ENCODE measurements around the gene POT1. TPM values are rescaled to one million over a fixed set of nuclear protein-coding genes. Genes with fewer than 3 reads are reported as not detected.

Gene POT1
- total and polyA plus RNA-seq, 2 experiments from 2014 or later: 12.0 to 40.4 TPM

- no peak for DNase-seq (ENCODE audit: low spot score)
- H3K4me3 Mint-ChIP-seq: no peak overlapping the region
- no peak overlapping the region for H2AFZ ChIP-seq
- H3K36me3 ChIP-seq (ENCODE audit: insufficient read depth): no peaks in the 10 kb centered on the region
- no peak; the same call in 2 of the 3 replicates for ATAC-seq
- H3K4me3 ChIP-seq: no peak overlapping the region
- no peak for TF ChIP-seq EZH2phosphoT487 (IDR thresholded peaks at IDR 0.05; ENCODE audit: unreplicated experiment)
- no peak for TF ChIP-seq EZH2 (IDR thresholded peaks at IDR 0.05; ENCODE audit: low read depth, unreplicated experiment)
- TF ChIP-seq ZNF331 (CRISPR knock-in tag; IDR thresholded peaks at IDR 0.05; ENCODE audit: low read depth): no peak
- no peak for TF ChIP-seq JUNB (IDR thresholded peaks at IDR 0.05; ENCODE audit: unreplicated experiment)
- no peak for TF ChIP-seq CTCF (conservative IDR thresholded peaks at IDR 0.05; ENCODE audit: low read depth in 2 of 2)
- no peak for TF ChIP-seq ZNF114 (CRISPR knock-in tag; IDR thresholded peaks at IDR 0.05)
- TF ChIP-seq CREB1 (CRISPR knock-in tag; IDR thresholded peaks at IDR 0.05; ENCODE audit: low read depth): no peak
- no peak for TF ChIP-seq NANOG (IDR thresholded peaks at IDR 0.05; ENCODE audit: borderline replicate concordance)
- TF ChIP-seq POLR2AphosphoS5 (IDR thresholded peaks at IDR 0.05; ENCODE audit: low read depth): no peak
- no peak for TF ChIP-seq STAT1 (IDR thresholded peaks at IDR 0.05; ENCODE audit: unreplicated experiment)
- TF ChIP-seq ETS1 (IDR thresholded peaks at IDR 0.05): no peak
- TF ChIP-seq ZNF462 (CRISPR knock-in tag; IDR thresholded peaks at IDR 0.05): no peak
- H3K27me3 Mint-ChIP-seq (ENCODE audit: insufficient read depth, low read depth, poor library complexity): peaks cover 2% of the 10 kb centered on the region
- no peaks in the 10 kb centered on the region for H4K20me1 ChIP-seq (replicated peaks; ENCODE audit: insufficient read depth)
- no peaks in the 10 kb centered on the region for H3K9me3 Mint-ChIP-seq
- no peak overlapping the region for H3K27ac ChIP-seq (ENCODE audit: low read depth)
- no peak overlapping the region for H3K4me2 ChIP-seq
- H3K9me2 ChIP-seq (ENCODE audit: insufficient read depth): 0 out of 2 replicates have a peak, but pooled peaks cover 3% of the 10 kb centered on the region
- H3K4me1 ChIP-seq (ENCODE audit: insufficient read depth): peaks cover 46% of the 10 kb centered on the region
- H3F3A ChIP-seq (replicated peaks; ENCODE audit: low read depth): no peaks in the 10 kb centered on the region
- no peaks in the 10 kb centered on the region for H3K79me2 ChIP-seq (replicated peaks; ENCODE audit: insufficient read depth)
- H3K27me3 ChIP-seq (ENCODE audit: insufficient read depth): no peaks in the 10 kb centered on the region
- peaks cover 4% of the 10 kb centered on the region; the same call in 2 of the 3 replicates for H3K36me3 Mint-ChIP-seq (ENCODE audit: low read depth)
- H3K4me1 Mint-ChIP-seq: peaks cover 41% of the 10 kb centered on the region
- H3K27ac Mint-ChIP-seq: no peak overlapping the region; the same call in 1 of the 2 replicates
These were observed 115.4 kb downstream of the POT1 start for GRCh38 chr7:124813994-124814798.

All from GM23338 (cell line).